ENCODE data around the gene NHS. TPM values are rescaled to one million over a fixed set of nuclear protein-coding genes. Genes with fewer than 3 reads are reported as not detected.

Gene NHS
- polyA plus RNA-seq, 2 of the 4 experiments (the other 2 are of a cell fraction) = 3.6 to 5.0 TPM

DNA sequence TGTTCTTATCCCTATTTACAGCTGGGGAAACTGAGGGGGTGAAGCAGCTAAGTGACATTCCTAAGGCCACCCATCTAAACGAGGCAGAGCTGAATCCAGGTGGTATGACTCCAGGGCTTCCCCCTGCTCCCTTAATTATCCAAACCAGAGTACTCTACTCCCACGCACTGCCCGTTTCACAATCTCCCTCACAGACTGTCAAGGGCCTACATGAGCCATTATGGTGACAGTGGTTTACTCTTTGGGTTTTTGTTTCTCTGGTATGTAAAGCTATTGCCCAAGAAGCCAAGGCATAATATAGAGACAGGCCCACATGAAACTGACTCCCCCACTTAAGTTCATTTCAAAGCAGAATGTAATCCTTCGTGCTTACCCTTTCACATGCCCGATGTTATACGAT lies 95.1 kb downstream of the NHS start (continued):
- TF ChIP-seq RAD21 (conservative IDR thresholded peaks at IDR 0.05 in 1 of 2, IDR thresholded peaks at IDR 0.05 in 1 of 2) (no peak), MYC (IDR thresholded peaks at IDR 0.05; ENCODE audit: borderline replicate concordance, low read length) (no peak), SREBF2 (IDR thresholded peaks at IDR 0.05) (no peak)

- peaks cover 21% of the 10 kb centered on the region for H3K4me1 ChIP-seq
- H3K4me2 ChIP-seq = no peak overlapping the region
- CTCF ChIA-PET = interaction anchor here (1.2 to 1.3 kb wide), 2 partner anchors 8 to 14 kb away, joined by 3 to 4 read pairs; no protein-coding TSS in a partner anchor
- TF ChIP-seq RNF2 (IDR thresholded peaks at IDR 0.05; ENCODE audit: borderline replicate concordance, low read depth) (no peak), ZSCAN20 (CRISPR knock-in tag; IDR thresholded peaks at IDR 0.05) (no peak), JUN (IDR thresholded peaks at IDR 0.05) (no peak), POLR2A (IDR thresholded peaks at IDR 0.05; ENCODE audit: low read length) (no peak), CEBPB (IDR thresholded peaks at IDR 0.05) (no peak), RCOR1 (IDR thresholded peaks at IDR 0.05; ENCODE audit: low read depth, low read length) (no peak), JUNB (IDR thresholded peaks at IDR 0.05) (no peak), POLR2AphosphoS2 (conservative IDR thresholded peaks at IDR 0.05; ENCODE audit: low read length) (no peak), ZFP36 (IDR thresholded peaks at IDR 0.05; ENCODE audit: borderline replicate concordance, partially characterized antibody) (no peak), HOXA7 (CRISPR knock-in tag; IDR thresholded peaks at IDR 0.05) (no peak), BCL3 (IDR thresholded peaks at IDR 0.05) (no peak), EP300 (IDR thresholded peaks at IDR 0.05) (no peak), EHMT2 (IDR thresholded peaks at IDR 0.05; ENCODE audit: low read depth) (no peak), GATA3 (IDR thresholded peaks at IDR 0.05; ENCODE audit: borderline replicate concordance) (no peak), ESRRA (IDR thresholded peaks at IDR 0.05; ENCODE audit: borderline replicate concordance, low read length) (no peak), SREBF2 (IDR thresholded peaks at IDR 0.05) (no peak)
- TF ChIP-seq, protein P1, sequence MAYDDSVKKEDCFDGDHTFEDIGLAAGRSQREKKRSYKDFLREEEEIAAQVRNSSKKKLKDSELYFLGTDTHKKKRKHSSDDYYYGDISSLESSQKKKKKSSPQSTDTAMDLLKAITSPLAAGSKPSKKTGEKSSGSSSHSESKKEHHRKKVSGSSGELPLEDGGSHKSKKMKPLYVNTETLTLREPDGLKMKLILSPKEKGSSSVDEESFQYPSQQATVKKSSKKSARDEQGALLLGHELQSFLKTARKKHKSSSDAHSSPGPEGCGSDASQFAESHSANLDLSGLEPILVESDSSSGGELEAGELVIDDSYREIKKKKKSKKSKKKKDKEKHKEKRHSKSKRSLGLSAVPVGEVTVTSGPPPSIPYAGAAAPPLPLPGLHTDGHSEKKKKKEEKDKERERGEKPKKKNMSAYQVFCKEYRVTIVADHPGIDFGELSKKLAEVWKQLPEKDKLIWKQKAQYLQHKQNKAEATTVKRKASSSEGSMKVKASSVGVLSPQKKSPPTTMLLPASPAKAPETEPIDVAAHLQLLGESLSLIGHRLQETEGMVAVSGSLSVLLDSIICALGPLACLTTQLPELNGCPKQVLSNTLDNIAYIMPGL (CRISPR knock-in tag; IDR thresholded peaks at IDR 0.05; ENCODE audit: borderline replicate concordance) = no peak
- TF ChIP-seq, protein P2, sequence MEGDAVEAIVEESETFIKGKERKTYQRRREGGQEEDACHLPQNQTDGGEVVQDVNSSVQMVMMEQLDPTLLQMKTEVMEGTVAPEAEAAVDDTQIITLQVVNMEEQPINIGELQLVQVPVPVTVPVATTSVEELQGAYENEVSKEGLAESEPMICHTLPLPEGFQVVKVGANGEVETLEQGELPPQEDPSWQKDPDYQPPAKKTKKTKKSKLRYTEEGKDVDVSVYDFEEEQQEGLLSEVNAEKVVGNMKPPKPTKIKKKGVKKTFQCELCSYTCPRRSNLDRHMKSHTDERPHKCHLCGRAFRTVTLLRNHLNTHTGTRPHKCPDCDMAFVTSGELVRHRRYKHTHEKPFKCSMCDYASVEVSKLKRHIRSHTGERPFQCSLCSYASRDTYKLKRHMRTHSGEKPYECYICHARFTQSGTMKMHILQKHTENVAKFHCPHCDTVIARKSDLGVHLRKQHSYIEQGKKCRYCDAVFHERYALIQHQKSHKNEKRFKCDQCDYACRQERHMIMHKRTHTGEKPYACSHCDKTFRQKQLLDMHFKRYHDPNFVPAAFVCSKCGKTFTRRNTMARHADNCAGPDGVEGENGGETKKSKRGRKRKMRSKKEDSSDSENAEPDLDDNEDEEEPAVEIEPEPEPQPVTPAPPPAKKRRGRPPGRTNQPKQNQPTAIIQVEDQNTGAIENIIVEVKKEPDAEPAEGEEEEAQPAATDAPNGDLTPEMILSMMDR (IDR thresholded peaks at IDR 0.05) = no peak
- TF ChIP-seq, protein P3, sequence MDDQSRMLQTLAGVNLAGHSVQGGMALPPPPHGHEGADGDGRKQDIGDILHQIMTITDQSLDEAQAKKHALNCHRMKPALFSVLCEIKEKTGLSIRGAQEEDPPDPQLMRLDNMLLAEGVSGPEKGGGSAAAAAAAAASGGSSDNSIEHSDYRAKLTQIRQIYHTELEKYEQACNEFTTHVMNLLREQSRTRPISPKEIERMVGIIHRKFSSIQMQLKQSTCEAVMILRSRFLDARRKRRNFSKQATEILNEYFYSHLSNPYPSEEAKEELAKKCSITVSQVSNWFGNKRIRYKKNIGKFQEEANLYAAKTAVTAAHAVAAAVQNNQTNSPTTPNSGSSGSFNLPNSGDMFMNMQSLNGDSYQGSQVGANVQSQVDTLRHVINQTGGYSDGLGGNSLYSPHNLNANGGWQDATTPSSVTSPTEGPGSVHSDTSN (IDR thresholded peaks at IDR 0.05) = no peak
- DNase-seq (ENCODE audit: low read depth in 1 of 2, low spot score in 1 of 2) (no peak), ATAC-seq (no peak), FAIRE-seq (peak; percentile 82)
- no peak overlapping the region for H3K4me3 ChIP-seq
- 63% methylated on average over 2 of the region's 2 CpGs for WGBS (ENCODE audit: missing lambda C conversion rate)
- no peak overlapping the region for H3K27ac ChIP-seq
- POLR2A ChIA-PET = no interaction called here
- no peaks in the 10 kb centered on the region for H3K9me3 ChIP-seq
These were observed 96.1 kb downstream of the NHS start for GRCh38 chrX:17471121-17471520.

Data from A549 (cell line).